ENCODE measurements around the gene PSMD1. TPM values are rescaled to one million over a fixed set of nuclear protein-coding genes. Genes with fewer than 3 reads are reported as not detected.
"Not testable (repeated sequence)": the region's sequence is repeated elsewhere in the genome, so short reads cannot be mapped to it uniquely, and the experiment has no call there.

The PSMD1 gene
- total RNA-seq, 8 experiments from 2014 or later = 58.1 to 131 (median 93.1) TPM

DNA sequence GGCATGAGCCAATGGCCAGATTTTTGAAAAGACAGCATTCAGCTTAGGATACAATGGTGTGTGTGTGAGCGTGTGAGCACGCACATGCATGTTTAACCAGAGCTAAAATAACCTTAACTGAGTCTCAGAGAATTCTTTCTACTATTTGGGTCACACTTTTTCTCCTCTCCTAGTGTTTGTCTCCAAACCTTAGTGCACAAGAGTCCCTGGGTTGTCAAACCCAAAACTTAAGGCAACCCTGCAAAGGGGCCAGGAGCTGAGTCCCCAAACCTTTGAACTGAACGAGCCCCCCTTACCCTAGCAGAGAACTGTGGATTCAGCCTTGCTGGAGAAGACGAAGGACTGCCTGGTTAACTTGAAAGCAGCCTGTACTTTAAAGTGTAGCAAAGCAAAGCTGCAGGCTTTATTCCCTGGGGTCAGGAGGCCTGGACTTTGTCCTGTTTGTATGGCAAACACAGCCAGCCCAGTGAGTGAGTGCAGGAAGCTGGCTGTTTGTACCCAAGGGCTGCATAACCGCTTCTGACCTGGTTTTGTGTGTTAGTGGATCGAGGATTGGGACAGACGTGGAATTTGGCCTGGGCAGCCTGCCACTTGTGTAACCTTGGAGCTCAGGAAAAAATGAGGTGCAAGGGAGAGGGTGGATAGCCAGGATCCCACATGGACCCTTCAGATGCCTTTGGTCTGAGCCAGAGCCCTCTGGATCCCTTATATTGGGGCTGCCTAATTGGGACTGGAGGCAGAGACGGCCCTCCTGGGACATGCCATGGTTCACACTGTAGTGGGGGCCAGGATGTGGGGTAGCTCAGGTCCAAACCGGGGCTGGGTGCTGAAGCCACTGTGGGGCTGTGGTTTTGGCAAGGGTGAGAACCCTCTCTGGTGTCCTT lies 6.4 kb upstream of the PSMD1 start:
- peaks cover 0 to 6% of the 10 kb centered on the region in 2 donors for H3K4me1 ChIP-seq (replicated peaks in 1 of 2)
- H3K4me3 ChIP-seq = no peak overlapping the region
- ATAC-seq (replicated peaks in 6 of 8) = peak in 1 of 8 experiments; percentile 55
- no peak overlapping the region for H3K27ac ChIP-seq
- 0 to 84% (median 49%) methylated on average over 2 to 5 of the region's 9 CpGs; no CpG with 5 or more reads in 2 of the 10 experiments for WGBS, 10 experiments
- in situ Hi-C loops (cut with MboI; ENCODE audit: low pct_unique_long_range_greater_than_20kb in 2 of 9, low sequenced_read_pairs in 9 of 9, unreplicated experiment in 9 of 9) = no loop called here

DNA sequence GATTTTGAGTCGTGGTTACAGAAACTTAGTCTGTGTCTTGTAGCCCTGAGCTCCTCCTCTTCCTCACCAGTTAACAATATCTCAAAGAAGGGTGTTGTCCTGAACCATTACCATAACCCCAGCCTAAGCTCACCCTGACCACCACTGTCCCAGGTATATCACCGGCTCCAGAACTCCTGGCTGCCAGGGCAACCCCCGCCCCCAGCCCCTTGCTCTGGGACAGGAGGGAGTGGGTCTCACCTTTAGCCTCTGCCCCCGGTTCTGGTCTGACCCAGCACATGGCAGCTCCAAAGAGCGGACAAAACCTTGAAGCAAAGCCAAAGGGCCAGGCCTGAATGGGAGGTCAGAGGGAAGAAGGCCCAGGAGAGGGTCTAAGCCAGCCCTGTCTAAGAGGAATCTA lies 5.6 kb upstream of the PSMD1 start:
- ATAC-seq (replicated peaks in 6 of 8) = no peak
- Histone ChIP-seq H3K4me3 (no peak overlapping the region), H3K4me1 (replicated peaks in 1 of 2) (peaks cover 0 to 6% of the 10 kb centered on the region in 2 donors), H3K27ac (no peak overlapping the region)
- in situ Hi-C loops (cut with MboI; ENCODE audit: low pct_unique_long_range_greater_than_20kb in 2 of 9, low sequenced_read_pairs in 9 of 9, unreplicated experiment in 9 of 9) = no loop called here
- 11 to 88% (median 40%) methylated on average over 2 to 5 of the region's 5 CpGs; no CpG with 5 or more reads in 5 of the 10 experiments for WGBS, 10 experiments

DNA sequence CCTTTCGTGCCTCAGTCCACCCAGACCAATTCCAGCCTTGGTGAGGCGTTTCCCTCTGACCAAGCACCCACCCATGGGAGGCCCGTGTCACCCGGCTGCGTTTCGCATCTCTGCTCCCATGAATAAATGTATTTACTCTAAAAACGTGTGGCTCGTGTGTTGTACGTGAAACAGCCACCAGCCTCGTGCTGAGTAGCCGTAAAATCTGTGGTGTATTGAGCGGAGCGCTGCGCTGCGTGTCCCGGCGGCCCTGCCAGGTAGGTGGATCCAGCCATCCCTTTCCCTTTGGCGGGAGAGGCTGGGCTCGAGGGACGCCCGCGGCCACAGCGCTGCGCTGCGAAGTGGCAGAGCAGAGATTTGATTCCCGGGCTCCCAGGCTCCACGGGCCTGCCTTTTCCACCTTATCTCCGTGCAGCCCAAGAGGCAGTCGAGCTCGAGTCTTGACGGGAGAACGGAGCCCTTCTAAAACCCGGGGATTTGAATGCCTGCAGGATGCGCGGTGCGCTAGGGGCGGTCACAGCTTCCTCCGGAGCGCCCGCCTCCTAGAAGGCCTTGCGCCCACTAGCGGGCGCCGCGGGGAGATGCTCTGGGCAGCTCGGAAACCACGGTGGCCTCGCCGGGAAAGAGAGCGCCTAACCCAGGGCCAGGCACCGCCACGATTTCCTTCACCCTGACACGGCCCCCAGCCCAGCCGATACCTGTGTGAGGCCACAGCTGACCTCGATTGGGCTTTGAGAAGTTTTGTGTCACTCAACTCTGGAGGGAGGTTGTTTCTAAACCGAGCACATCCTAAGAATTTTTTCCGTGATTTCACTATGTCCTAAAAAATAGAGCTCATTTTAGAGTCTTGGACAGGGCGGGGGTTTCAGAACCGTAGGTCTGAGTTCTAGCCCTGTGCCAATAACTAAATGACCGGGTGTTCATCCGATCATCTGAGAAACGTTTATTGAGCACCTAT lies 3.9 kb upstream of the PSMD1 start:
- peak overlapping the region; percentile 46 to 50 (median 46) for H3K4me3 ChIP-seq
- ATAC-seq (replicated peaks in 6 of 8) = peak; percentile 65 to 82 (median 76)
- H3K27ac ChIP-seq = peak overlapping the region; percentile 19 to 44
- H3K4me1 ChIP-seq (replicated peaks in 1 of 2) = peaks cover 2 to 7% of the 10 kb centered on the region in 2 donors
- in situ Hi-C loops (cut with MboI; ENCODE audit: low pct_unique_long_range_greater_than_20kb in 2 of 9, low sequenced_read_pairs in 9 of 9, unreplicated experiment in 9 of 9) = no loop called here
- 0 to 61% (median 18%) methylated on average over 2 to 29 of the region's 62 CpGs; no CpG with 5 or more reads in 2 of the 10 experiments for WGBS, 10 experiments

DNA sequence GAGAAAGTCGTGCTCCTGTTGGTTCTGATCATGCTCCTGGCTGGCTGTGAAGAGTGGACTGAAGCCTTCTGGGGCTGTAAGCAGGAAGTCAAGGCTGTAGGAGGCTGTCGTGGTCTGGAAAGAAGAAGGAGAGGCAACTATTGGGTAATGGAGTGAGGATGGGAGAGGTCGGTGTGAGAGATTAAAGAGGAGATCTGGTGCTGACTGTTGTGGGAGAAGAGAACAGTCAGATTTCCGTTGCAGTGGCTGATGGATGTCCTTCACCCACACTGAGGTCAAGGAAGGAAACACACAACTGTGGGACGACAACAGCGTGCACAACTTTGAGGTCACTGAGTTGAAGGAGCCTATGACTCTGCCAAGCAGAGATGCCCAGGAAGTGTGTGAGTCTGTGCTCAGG lies 2.8 kb upstream of the PSMD1 start:
- in situ Hi-C loops (cut with MboI; ENCODE audit: low pct_unique_long_range_greater_than_20kb in 2 of 9, low sequenced_read_pairs in 9 of 9, unreplicated experiment in 9 of 9) = no loop called here
- no peak for ATAC-seq (replicated peaks in 6 of 8)
- peaks cover 11 to 18% of the 10 kb centered on the region in 2 donors for H3K4me1 ChIP-seq (replicated peaks in 1 of 2)
- H3K4me3 ChIP-seq = no peak overlapping the region
- 0 to 100% (median 81%) methylated on average over 1 to 4 of the region's 6 CpGs; no CpG with 5 or more reads in 2 of the 10 experiments for WGBS, 10 experiments
- H3K27ac ChIP-seq = no peak overlapping the region

DNA sequence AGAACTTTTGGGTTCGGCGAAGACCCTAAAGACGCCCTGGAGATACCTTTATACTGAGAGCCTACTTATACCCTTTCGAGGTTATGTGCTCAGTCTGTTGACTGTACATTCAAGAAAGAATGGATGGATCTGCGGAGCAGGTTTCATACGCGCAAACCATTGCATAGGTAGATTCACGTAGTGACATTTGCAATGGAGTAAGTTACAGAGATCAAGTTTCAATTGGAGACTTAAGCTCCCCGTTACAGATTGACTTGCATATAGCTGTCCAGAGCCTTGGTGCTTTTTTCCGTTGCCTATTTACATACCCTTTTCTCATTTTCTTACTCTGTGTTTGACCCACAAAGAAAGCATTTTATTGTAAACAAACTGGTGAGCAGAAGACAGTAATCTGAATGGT lies 923 bp downstream of the PSMD1 start:
- in situ Hi-C loops (cut with MboI; ENCODE audit: low pct_unique_long_range_greater_than_20kb in 2 of 9, low sequenced_read_pairs in 9 of 9, unreplicated experiment in 9 of 9) = no loop called here
- peak in 1 of 8 experiments; percentile 1 for ATAC-seq (replicated peaks in 6 of 8)
- WGBS, 10 experiments = 0 to 15% (median 5%) methylated on average over 2 to 9 of the region's 10 CpGs; no CpG with 5 or more reads in 1 of the 10 experiments

DNA sequence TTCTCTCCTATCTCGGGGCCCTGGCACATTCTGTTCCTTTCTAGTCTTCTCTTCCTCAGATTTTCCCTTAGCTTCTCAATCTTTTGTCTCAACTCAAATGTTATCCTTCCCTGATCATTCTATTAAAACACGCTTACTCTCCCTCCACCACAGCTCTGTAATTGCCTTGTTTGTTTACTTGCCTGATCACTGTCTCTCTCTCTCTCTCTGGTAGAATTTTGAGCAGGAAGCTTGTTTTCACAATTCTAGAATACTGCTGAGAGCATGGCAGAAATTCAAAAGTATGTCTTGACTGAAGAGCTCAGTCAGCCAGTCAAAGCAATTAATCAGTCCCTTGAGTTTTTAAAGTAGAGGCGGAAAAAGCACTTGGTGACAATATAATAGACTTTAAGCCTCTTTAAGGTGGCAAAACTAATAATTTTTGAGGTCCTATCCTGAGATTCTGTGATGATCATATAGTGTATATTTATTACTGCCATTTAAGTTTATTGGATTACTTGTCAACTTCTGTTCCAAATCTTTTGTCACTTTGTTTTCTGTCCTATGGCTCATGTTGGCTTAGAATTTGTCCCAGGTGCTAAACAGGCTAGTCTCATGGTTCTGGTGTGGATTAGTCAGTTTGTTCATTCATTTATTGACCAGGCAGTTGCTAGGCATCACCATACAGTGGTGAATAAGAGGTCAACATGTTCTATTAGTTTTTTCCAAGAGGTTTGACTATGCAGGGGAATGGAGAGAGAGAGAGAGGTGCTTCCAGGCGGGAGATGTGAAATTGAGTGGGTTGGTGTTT lies 2.3 kb downstream of the PSMD1 start:
- H3K4me1 ChIP-seq (replicated peaks in 1 of 2) = peaks cover 12 to 13% of the 10 kb centered on the region in 2 donors
- in situ Hi-C loops (cut with MboI; ENCODE audit: low pct_unique_long_range_greater_than_20kb in 2 of 9, low sequenced_read_pairs in 9 of 9, unreplicated experiment in 9 of 9) = no loop called here
- peak in 2 of 8 experiments; percentile 1 to 2 for ATAC-seq (replicated peaks in 6 of 8)
- no peak overlapping the region for H3K27ac ChIP-seq
- no peak overlapping the region for H3K4me3 ChIP-seq
- 40 to 100% (median 94%) methylated on average over 1 to 4 of the region's 4 CpGs; no CpG with 5 or more reads in 2 of the 10 experiments for WGBS, 10 experiments

More for the DNA sequence above, 923 bp downstream of the PSMD1 start:
- H3K4me1 ChIP-seq (replicated peaks in 1 of 2) = peaks cover 12 to 13% of the 10 kb centered on the region in 2 donors
- peak overlapping the region; percentile 61 to 84 (median 77) for H3K4me3 ChIP-seq
- peak overlapping the region in 1 of 2 donors; percentile 100 for H3K27ac ChIP-seq

DNA sequence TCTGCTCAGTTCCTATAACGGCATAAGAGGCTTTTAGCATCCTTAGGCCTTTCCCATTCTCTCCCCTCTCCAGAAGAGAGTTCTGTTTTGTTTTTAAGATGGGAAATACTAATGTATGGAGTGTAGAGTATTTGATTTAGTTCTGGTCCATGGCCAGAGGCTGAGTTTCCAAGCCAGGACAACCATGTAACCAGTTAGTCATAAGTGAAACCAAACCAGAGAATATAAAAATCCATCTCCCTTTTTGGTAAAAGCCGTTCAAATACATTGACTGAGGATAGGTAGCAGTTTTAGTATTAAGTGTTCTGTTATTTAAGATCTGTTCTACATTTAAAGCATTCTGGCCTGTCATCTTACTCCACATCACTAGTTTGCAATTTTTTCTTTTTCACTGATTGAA lies 3.1 kb downstream of the PSMD1 start:
- in situ Hi-C loops (cut with MboI; ENCODE audit: low pct_unique_long_range_greater_than_20kb in 2 of 9, low sequenced_read_pairs in 9 of 9, unreplicated experiment in 9 of 9) = no loop called here
- WGBS, 10 experiments = 94 to 100% (median 100%) methylated on average over 1 to 2 of the region's 2 CpGs; no CpG with 5 or more reads in 2 of the 10 experiments
- Histone ChIP-seq H3K4me3 (no peak overlapping the region), H3K4me1 (replicated peaks in 1 of 2) (peaks cover 12 to 13% of the 10 kb centered on the region in 2 donors), H3K27ac (no peak overlapping the region)
- no peak for ATAC-seq (replicated peaks in 6 of 8)

DNA sequence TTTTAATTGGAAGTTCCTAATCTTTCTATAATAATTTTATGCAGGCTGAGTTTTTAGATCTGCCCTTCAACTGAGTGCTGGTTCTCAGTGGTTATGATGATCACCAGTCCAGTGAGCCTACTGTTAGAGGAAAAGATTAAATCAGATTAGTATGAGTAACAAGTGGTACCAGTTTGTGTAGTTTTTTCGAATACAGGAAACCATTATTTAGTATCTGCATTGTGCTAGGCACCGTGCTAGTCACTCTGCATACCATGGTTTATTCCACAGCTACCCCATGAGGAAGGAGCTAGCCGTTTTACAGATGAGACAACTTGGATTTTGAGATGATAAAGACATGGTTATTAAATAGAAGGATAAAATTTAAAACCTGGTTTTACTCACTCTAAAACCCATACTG lies 6.1 kb downstream of the PSMD1 start:
- in situ Hi-C loops (cut with MboI; ENCODE audit: low pct_unique_long_range_greater_than_20kb in 2 of 9, low sequenced_read_pairs in 9 of 9, unreplicated experiment in 9 of 9) = no loop called here
- no peak overlapping the region for H3K27ac ChIP-seq
- no peak for ATAC-seq (replicated peaks in 6 of 8)
- H3K4me3 ChIP-seq = no peak overlapping the region
- peaks cover 11% of the 10 kb centered on the region in 2 donors for H3K4me1 ChIP-seq (replicated peaks in 1 of 2)
- WGBS, 10 experiments = 75 to 100% (median 94%) methylated on average over 1 to 3 of the region's 3 CpGs; no CpG with 5 or more reads in 1 of the 10 experiments

DNA sequence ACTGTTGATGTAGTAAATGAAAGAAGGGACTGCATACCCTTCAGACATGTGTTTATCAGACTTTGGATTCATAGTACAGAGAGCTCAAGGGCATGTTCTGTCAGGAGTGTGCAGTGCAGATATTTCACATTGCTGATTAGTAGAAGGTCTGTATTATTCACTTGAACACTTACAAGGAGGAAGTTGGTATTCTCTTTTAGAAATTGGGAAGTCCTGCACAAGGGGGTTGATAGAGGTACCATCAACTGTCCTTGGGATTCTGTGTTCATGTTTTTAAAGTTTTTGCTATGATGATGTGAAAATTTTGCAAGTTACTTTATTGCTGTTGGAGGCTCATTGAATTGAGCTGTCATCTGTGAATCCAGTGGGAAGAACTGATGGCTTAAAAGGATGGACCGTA lies 6.7 kb downstream of the PSMD1 start:
- 100% methylated on average over 1 of the region's 1 CpG; no CpG with 5 or more reads in 5 of the 10 experiments for whole genome bisulfite sequencing, 10 experiments
- Histone ChIP-seq H3K4me3 (no peak overlapping the region), H3K27ac (no peak overlapping the region), H3K4me1 (replicated peaks in 1 of 2) (peaks cover 5 to 6% of the 10 kb centered on the region in 2 donors)
- peak in 1 of 8 experiments; percentile 49 for ATAC-seq (replicated peaks in 6 of 8)
- in situ Hi-C loops (cut with MboI; ENCODE audit: low pct_unique_long_range_greater_than_20kb in 2 of 9, low sequenced_read_pairs in 9 of 9, unreplicated experiment in 9 of 9) = no loop called here

DNA sequence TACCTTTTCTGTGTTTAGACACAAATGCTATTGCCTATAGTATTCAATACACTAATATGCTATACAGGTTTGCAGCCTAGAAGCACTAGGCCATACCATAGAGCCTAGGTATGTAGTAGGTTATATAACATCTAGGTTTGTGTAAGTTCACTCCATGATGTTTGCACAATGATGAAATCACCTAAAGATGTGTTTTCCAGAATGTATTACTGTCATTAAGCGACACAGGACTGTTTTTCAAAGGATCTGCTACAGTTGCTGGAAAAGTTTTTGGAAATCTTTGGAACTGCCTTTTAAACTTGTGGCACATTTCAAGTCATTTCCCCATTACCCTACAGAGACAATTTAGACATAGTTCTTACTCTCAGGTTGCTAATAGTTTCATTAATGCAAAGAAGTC lies 9.3 kb downstream of the PSMD1 start:
- Histone ChIP-seq H3K4me3 (no peak overlapping the region), H3K4me1 (replicated peaks in 1 of 2) (no peaks in the 10 kb centered on the region), H3K27ac (no peak overlapping the region)
- in situ Hi-C loops (cut with MboI; ENCODE audit: low pct_unique_long_range_greater_than_20kb in 2 of 9, low sequenced_read_pairs in 9 of 9, unreplicated experiment in 9 of 9) = no loop called here
- no peak for ATAC-seq (replicated peaks in 6 of 8)
- 88 to 100% (median 100%) methylated on average over 1 of the region's 1 CpG; no CpG with 5 or more reads in 2 of the 10 experiments for WGBS, 10 experiments

DNA sequence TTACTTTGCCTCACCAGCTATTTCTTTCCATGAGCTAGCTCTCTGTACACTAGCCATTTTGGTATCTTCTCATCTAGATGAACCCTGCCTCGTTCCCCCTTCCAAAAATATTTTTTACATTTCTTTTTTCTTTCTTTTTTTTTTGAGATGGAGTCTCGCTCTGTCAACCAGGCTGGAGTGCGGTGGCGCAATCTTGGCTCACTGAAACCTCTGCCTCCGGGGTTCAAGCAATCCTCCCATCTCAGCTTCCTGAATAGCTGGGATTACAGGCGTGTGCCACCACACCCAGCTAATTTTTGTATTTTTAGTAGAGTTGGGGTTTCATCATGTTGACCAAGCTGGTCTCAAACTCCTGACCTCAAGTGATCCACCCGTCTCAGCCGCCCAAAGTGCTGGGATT lies 10.9 kb downstream of the PSMD1 start:
- ATAC-seq (replicated peaks in 6 of 8); H3K27ac ChIP-seq; H3K4me1 ChIP-seq (replicated peaks in 1 of 2); in situ Hi-C loops (cut with MboI; ENCODE audit: low pct_unique_long_range_greater_than_20kb in 2 of 9, low sequenced_read_pairs in 9 of 9, unreplicated experiment in 9 of 9); H3K4me3 ChIP-seq: not testable (repeated sequence)
- WGBS, 10 experiments = 84 to 100% (median 100%) methylated on average over 2 to 7 of the region's 8 CpGs; no CpG with 5 or more reads in 3 of the 10 experiments

DNA sequence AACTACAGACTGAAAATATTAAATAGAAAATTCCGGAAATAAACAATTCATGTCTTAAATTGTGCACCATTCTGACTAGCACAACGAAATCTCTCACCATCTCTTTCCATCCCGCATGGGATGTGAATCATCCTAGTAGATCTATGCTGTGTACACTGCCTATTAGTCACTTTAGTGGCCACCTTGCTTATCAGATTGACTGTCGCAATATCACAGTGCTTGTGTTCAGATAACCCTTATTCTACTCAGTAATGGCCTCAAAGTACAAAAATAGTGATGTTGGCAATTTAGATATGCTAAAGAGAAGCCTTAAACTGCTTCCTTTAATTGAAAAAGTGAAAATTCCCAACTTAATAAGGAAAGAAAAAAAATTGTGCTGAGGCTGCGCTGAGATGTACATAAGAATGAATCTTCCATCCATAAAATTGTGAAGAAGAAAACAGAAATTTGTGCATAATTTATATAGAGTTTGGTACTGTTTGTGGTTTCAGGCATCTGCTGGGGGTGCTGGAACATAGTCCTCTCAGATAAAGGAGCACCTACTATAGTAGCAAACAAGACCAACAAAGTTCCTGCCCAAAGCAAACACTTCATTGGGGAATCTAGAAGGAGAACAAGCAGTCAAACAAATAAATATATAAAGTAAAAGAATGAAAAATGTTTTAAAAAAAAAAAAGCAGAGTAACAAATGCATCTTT lies 12.0 kb downstream of the PSMD1 start:
- Histone ChIP-seq H3K27ac (no peak overlapping the region), H3K4me3 (no peak overlapping the region), H3K4me1 (replicated peaks in 1 of 2) (no peaks in the 10 kb centered on the region)
- 67 to 100% (median 96%) methylated on average over 1 to 5 of the region's 5 CpGs for WGBS, 10 experiments
- no peak for ATAC-seq (replicated peaks in 6 of 8)
- in situ Hi-C loops (cut with MboI; ENCODE audit: low pct_unique_long_range_greater_than_20kb in 2 of 9, low sequenced_read_pairs in 9 of 9, unreplicated experiment in 9 of 9) = no loop called here

Measured in motor neuron (in vitro differentiated cells).